Motor neuron (in vitro differentiated cells): ENCODE results near the gene MICAL3. TPM values are rescaled to one million over a fixed set of nuclear protein-coding genes. Genes with fewer than 3 reads are reported as not detected.
A peak's percentile ranks its signal among the peaks of the same experiment; 100 is the strongest.

Experiments used
- ATAC-seq, 8 experiments: fragments of 200-7000 bp; cut with Tn5 transposase; replicated peaks in 6 of 8; 2 replicates each; pipeline ENCODE4 v1.8.0; 2021; ENCODE audit warnings: mild to moderate bottlenecking in 8 of 8, moderate library complexity in 8 of 8
- H3K27ac ChIP-seq, 2 donors: fragments of 250-450 bp; sonication (Bioruptor Pico); 2 replicates each; pipeline ENCODE4 v1.9.0; 2021; ENCODE audit warnings: antibody characterized with exemption in 2 of 2, mild to moderate bottlenecking in 2 of 2, moderate library complexity in 1 of 2
- H3K4me1 ChIP-seq, 2 donors: fragments of 250-450 bp; sonication (Bioruptor Pico); replicated peaks in 1 of 2; 2 replicates each; pipeline ENCODE4 v1.6.1; 2021; ENCODE audit warnings: antibody characterized with exemption in 2 of 2, mild to moderate bottlenecking in 2 of 2, moderate library complexity in 1 of 2
- H3K4me3 ChIP-seq, 5 donors: fragments of 250-450 bp; sonication (Bioruptor Pico); 2 replicates each; pipeline ENCODE4 v1.9.0; 2021; ENCODE audit warnings: antibody characterized with exemption in 5 of 5, mild to moderate bottlenecking in 5 of 5, moderate library complexity in 4 of 5
- WGBS, 10 experiments: fragments of 450-650 bp; shearing (Covaris generic); methylation state at CpG; one replicate each; pipeline ENCODE4 v1.0.0; 2022; 5-methylcytosine and 5-hydroxymethylcytosine counted together
- in situ Hi-C, 9 experiments: fragments of 400-800 bp; cut with MboI; loops; one replicate each; pipeline ENCODE4 v1.15.0; 2021; ENCODE audit warnings: low sequenced_read_pairs in 9 of 9, low pct_unique_long_range_greater_than_20kb in 2 of 9; ENCODE audit not compliant: unreplicated experiment in 9 of 9
- total RNA-seq, 8 experiments: library from RNA; unstranded; fragments of 300-600 nt; gene quantifications; 2 replicates each; pipeline versions ENCODE4 v1.2.3 to v1.2.4, GENCODE V29; 2022

Gene MICAL3
- total RNA-seq, 8 experiments from 2014 or later = 15.2 to 46.0 (median 20.4) TPM

DNA sequence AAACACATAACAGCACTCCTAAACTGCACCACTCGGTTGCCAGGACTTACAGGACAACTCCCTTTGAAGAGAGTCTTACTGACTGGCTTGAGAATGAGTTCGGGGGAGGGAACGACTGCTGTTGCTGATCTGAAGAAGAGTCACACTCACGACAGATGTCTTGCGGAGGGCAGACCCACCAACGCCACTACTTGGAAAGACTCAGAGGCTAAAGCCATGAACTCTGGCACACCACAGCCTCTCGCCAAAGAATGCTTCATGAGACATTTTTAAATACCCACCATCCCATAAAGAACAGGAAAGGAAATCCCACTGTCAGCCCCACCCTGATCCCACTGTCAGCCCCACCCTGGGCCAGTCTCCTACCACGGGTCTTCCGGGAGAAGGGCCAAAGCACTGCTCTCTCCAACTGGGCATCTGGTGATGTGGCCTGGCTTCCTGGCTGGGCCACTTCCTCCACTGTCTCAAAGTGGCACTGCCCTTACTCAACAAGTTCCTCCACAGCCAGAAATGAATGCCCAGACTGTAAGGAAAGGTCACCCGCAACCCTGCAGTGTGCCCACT lies 73.6 kb downstream of the MICAL3 start:
- H3K27ac ChIP-seq = no peak overlapping the region
- peaks cover 10 to 14% of the 10 kb centered on the region in 2 donors for H3K4me1 ChIP-seq
- 0 to 80% (median 53%) methylated on average over 1 to 2 of the region's 10 CpGs; no CpG with 5 or more reads in 4 of the 10 experiments for WGBS, 10 experiments
- H3K4me3 ChIP-seq = no peak overlapping the region
- ATAC-seq = peak in 3 of 8 experiments; percentile 63 to 73 (median 63)
- in situ Hi-C loops = no loop called here

DNA sequence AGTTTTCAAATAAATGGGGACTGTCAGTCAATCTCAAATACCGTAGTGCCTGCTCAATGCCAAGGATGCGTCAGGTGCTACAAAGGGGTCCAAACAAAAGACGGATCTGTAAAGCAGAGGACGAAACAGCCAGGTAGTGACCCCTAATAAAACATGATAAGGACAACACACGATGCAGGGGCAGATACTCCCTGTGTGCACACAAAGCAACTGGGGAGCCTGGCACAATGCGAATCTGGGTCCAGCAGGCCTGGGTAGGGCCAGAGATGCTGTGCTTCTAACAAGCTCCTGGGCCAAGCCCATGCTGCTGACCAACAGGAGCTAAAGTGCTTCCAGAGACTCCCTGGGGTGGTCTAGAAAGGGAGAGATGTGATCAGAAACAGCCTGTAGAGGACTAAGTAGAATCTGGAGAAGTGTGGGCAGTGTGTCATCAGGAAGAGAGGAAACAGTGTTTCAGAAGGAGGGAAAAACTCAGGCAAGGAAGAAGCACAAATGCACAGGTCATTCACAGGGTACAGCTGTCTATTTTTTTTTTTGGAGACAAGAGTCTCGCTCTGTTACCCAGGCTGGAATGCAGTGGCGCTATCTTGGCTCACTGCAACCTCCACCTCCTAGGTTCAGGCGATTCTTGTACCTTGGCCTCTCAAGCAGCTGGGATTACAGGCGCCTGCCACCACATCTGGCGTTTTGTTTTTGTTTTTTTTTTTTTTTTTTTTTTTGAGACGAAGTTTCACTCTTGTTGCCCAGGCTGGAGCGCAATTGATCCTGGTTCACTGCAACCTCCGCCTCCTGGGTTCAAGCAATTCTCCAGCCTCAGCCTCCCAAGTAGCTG lies 74.5 kb downstream of the MICAL3 start:
- Histone ChIP-seq H3K4me3 (no peak overlapping the region), H3K4me1 (peaks cover 19 to 21% of the 10 kb centered on the region in 2 donors), H3K27ac (no peak overlapping the region)
- 67 to 100% (median 93%) methylated on average over 1 to 11 of the region's 14 CpGs for WGBS, 10 experiments
- in situ Hi-C loops = no loop called here
- no peak for ATAC-seq

DNA sequence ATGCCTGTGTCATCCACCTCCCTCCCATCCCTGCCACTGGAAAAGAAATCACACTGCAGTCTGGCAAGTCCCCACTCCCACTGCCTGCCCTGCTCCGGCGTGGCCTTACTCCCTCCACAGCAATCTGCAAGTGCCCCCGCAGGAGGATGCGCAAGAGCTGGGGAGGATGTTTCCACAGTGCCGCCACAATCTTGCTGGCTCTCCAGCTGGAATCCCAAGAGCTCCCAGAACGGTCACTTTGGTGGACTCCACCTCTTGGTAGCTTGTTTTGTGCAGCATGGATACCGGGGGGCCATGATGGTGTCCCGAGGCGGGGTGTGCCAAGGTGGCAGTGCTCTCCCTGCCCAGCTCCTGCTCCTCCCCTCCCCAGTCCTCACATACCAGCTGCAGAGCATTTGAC lies 76.3 kb downstream of the MICAL3 start:
- no peak for ATAC-seq
- H3K27ac ChIP-seq = no peak overlapping the region
- H3K4me3 ChIP-seq = no peak overlapping the region
- H3K4me1 ChIP-seq = peaks cover 36% of the 10 kb centered on the region in 2 donors
- 92 to 100% (median 100%) methylated on average over 2 to 4 of the region's 9 CpGs; no CpG with 5 or more reads in 5 of the 10 experiments for WGBS, 10 experiments
- in situ Hi-C loops = no loop called here

DNA sequence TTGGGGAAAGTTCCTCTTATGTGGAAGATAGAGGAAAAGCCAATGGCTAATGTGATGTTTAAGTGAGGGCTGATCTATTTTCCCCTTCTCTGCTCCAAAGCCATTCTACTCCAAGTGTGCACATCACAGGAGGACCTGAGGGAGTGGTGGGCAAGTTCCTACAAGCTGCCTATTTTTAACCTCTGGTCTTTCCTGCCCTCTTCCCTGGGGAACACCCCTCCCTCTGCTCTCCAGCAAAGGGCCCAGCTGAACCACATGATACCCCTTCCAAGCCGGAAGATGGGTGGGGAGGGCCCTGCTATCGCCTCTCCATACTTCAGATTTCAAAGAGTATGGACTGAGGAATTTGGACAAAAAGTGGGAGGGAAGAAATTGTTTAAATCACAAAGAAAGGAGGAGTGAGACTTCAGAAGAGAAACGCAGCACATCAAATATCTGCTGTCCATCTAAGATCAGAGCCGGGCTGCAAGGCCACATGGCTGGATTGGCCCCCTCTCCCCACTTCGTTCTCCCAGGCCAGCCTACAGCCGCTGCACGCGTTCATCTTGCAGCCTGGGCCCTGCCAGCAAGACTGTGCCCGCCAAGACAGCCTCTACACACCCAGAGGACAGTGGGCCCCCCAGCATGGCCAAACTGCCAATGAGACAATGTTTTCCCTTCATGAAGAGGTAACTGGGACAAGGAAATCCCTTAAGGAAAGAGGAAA lies 77.5 kb downstream of the MICAL3 start:
- WGBS, 10 experiments = 57 to 81% (median 70%) methylated on average over 1 to 5 of the region's 9 CpGs; no CpG with 5 or more reads in 6 of the 10 experiments
- no peak overlapping the region for H3K27ac ChIP-seq
- peaks cover 39 to 42% of the 10 kb centered on the region in 2 donors for H3K4me1 ChIP-seq
- in situ Hi-C loops = no loop called here
- no peak overlapping the region for H3K4me3 ChIP-seq
- ATAC-seq = peak in 1 of 8 experiments; percentile 10

DNA sequence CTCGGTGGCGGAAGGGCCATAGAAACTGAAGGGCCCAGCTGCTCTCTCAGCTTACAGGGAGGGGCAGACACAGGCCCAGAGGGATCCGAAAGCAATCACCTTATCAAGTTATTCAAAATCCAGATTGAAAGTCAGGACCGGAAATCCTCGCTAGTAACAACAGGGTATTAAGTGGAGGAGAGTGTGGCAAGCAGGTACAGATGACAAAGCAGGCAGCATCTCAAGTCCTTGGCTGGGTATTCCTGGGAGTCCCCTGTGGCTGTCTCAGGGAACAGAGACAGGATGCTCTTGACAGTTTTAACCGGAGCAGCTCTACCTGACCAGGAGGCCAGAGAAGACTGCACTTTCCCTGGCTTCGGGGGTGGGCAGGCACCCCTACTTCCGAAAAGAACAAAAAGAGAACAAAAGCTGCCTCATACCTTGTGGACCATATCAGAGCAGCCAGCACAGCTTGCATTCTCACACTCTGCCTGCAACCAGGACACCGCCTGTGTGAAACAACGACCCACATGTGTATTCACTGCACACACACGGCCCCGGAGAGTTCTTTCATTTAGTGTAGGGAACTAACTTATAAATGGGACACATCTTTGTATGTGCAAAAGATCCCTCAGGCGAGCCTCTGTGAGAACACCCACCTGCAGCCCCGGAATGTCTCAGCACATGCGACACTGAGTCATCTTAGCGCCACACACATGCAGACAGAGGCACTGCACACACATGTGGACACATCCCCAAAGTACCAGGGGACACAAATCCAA lies 78.3 kb downstream of the MICAL3 start:
- Histone ChIP-seq H3K4me3 (no peak overlapping the region), H3K4me1 (peaks cover 39 to 42% of the 10 kb centered on the region in 2 donors), H3K27ac (no peak overlapping the region)
- in situ Hi-C loops = no loop called here
- WGBS, 10 experiments = 60 to 95% (median 82%) methylated on average over 1 to 12 of the region's 16 CpGs; no CpG with 5 or more reads in 2 of the 10 experiments
- ATAC-seq = peak in 7 of 8 experiments; percentile 29 to 58 (median 46)

DNA sequence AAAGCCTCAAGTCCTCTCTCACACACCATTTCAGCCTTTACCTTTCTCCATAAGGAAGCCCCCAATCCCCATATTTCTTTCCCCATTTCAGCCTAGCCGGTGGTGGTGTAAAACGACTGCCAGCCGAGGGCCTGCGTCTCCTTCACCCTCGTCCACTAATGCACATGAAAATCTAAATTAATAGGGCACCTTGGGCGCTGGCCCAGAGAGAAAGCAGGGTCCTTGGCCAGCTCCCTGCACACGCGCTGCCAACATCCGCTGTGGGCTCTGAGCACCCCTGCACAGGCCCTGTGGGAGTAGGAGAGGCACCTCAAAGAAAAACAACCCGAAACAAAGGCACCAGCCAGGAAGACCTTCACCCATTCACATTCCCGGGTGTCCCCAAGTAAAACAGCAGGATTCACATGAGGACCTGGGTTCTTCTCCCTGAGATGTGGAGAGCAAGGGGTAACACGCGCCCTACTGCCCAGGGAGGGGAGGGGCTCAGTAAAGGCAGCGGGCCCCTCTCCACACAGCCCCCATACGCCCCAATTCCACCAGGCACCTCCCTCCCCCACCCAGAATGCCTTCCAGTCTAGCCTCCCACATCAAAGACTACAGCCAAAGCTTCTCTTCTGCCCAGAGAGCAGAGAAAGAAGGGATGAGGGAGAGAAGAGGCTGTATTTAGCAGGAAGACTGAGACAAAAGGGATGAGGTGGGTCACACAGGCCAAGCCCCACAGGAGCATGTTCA lies 79.0 kb downstream of the MICAL3 start:
- no peak overlapping the region for H3K4me3 ChIP-seq
- no peak for ATAC-seq
- H3K27ac ChIP-seq = no peak overlapping the region
- WGBS, 10 experiments = 60 to 100% (median 89%) methylated on average over 1 to 6 of the region's 15 CpGs; no CpG with 5 or more reads in 5 of the 10 experiments
- peaks cover 39 to 42% of the 10 kb centered on the region in 2 donors for H3K4me1 ChIP-seq
- in situ Hi-C loops = no loop called here

DNA sequence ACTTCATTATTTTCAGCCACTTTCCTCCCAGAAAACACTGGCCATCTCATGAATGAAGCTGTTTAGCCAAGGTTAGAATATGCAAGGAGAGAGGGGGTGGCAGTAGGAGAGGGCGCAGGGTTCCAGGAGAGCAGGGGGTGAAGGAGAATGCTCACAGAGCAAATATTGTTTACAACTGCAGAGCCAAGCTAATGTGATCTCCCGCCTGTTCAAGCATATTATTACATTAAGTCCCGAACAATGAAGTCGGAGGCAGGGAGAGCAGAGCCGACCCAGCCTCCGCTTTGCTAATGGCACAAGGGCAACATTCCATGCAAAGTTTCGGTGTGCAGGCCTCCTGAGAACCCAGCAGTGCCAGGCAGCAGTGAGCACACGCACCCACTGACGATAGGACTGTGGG lies 80.1 kb downstream of the MICAL3 start:
- Histone ChIP-seq H3K4me1 (peaks cover 39 to 42% of the 10 kb centered on the region in 2 donors), H3K4me3 (no peak overlapping the region), H3K27ac (no peak overlapping the region)
- peak in 5 of 8 experiments; percentile 54 to 78 (median 67) for ATAC-seq
- in situ Hi-C loops = no loop called here
- 48 to 100% (median 85%) methylated on average over 3 to 7 of the region's 9 CpGs; no CpG with 5 or more reads in 5 of the 10 experiments for WGBS, 10 experiments

DNA sequence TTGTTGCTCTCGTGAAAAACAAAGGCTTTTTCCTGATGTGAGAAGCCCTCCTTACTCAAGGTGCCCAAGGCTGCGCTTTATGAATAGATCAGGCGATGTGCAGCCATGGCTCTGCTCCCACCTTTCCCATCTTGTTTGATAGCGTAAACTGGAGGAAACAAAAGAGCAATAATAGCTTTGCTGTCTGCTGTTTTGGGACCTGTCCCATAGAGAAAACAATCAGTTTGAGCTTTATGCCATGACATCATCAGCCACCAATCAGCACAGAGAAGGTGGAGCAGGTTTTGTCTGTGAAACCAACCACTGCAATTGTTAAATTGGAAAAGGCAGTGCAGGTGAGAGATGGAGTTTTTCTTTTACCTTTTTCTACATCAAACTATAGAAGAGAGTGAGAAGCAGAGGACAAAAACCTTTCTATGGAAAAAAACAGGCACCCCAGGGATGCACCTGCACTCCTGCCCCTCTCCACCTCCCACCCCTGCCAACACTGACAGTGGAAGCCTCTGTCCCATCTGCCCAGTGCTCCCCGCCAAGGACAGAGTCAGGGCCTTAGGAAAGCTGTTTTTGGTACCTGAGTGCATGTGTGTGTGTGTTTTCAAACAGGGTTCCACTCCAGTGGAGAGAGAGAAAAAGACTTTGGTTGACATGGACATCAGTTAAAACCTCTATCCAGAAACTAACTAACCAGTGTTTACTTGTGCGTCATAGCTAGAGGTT lies 80.7 kb downstream of the MICAL3 start:
- peaks cover 41 to 42% of the 10 kb centered on the region in 2 donors for H3K4me1 ChIP-seq
- WGBS, 10 experiments = 60 to 100% (median 92%) methylated on average over 1 to 6 of the region's 6 CpGs; no CpG with 5 or more reads in 4 of the 10 experiments
- in situ Hi-C loops = no loop called here

DNA sequence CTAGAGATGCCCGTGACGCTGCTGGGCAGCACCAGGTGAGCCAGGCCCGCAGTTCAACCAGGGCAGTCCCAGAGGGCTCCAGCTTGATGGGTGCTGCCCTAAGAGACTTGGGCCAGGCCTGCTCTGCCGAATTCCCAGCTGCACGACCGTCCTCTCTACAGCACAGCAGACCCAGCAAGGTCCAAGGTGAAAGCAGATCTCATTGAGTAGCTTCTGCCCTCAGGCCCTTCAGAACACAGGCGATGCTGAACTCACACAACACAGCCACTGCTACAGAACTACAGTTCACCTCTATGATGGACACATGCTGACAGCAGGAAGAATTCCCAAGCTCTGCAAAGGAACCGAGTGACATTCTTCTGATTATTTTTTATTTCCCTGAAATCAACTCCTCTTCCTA lies 81.6 kb downstream of the MICAL3 start:
- WGBS, 10 experiments = 75 to 100% (median 97%) methylated on average over 1 to 4 of the region's 8 CpGs; no CpG with 5 or more reads in 2 of the 10 experiments
- H3K4me1 ChIP-seq = peaks cover 42% of the 10 kb centered on the region in 2 donors
- in situ Hi-C loops = no loop called here

More for the DNA sequence above, 80.7 kb downstream of the MICAL3 start:
- ATAC-seq = peak in 5 of 8 experiments; percentile 36 to 54 (median 39)
- Histone ChIP-seq H3K27ac (no peak overlapping the region), H3K4me3 (no peak overlapping the region)

DNA sequence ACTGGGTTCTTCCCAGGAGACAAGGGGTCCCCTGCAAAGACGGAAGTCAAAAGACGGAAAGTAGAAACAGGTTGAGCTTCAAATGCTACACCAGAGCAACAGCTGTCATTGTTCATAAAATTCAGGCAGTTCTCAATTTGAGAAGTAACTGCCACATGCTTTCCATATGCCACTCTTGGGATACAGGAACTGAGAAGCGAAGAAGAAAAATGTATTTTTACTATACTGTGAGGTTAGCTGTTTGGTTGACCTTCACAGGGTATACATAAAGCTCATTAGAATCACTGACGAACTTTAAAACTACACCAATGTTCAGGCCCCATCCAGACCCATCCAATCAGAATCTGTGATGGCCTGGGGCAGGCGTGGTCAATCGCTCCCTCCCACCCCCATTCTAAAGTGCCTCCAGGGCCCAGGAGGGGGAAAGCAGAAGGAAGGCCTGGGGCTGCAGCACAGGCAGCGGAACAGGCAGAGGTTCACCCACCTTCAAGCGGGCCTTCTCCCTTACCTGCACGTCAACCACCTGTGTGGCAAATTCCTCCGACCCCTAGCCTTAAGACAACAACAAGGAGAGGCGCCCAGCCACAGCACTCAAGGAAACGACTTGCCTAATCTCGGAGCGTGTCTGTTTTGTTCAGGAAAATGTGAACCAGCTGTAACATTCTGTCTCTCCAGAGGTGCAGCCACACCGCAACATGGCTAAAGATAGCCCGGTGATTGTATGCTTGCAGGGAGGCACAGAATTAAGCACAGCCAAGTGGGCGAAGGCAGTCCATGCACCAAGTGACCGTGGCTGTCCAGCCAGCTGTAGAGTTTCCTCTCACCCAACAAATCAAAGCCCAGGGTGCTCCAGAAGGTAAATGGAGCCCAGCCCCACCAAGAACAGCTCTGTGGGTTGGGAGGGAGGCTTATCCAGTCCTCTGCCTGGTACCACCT lies 82.6 kb downstream of the MICAL3 start:
- 54 to 100% (median 85%) methylated on average over 1 to 11 of the region's 18 CpGs for WGBS, 10 experiments
- Histone ChIP-seq H3K4me1 (peaks cover 38 to 42% of the 10 kb centered on the region in 2 donors), H3K27ac (no peak overlapping the region), H3K4me3 (no peak overlapping the region)
- in situ Hi-C loops = no loop called here
- ATAC-seq = no peak

More for the DNA sequence above, 81.6 kb downstream of the MICAL3 start:
- Histone ChIP-seq H3K27ac (no peak overlapping the region), H3K4me3 (no peak overlapping the region)
- no peak for ATAC-seq

DNA sequence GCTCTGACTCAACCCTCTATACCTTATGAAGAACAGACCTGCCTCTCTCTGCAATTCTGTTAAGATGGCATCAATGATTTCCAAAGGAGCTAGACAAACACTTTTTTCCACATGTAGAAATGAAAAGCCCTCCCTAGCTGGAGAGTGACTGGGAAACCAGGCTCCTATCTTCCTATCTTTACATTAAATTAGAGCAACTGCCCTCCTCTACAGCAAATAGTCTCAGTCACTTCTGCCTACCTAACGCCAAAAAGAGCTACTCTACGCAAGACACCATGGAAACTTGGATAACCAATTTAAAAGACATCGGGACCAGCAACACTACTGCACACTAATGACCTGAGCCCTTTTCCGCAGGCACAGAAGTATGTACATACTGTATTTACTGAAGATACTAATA lies 84.8 kb downstream of the MICAL3 start:
- Histone ChIP-seq H3K27ac (no peak overlapping the region), H3K4me1 (peaks cover 20% of the 10 kb centered on the region in 2 donors), H3K4me3 (no peak overlapping the region)
- WGBS, 10 experiments = 80 to 100% (median 100%) methylated on average over 1 to 3 of the region's 4 CpGs; no CpG with 5 or more reads in 3 of the 10 experiments
- in situ Hi-C loops = no loop called here
- no peak for ATAC-seq
